ENCODE measurements around the gene CKAP5.

GRCh38 chr11:46733234-46733633, 112.8 kb downstream of the CKAP5 start:
- TF ChIP-seq PATZ1 (CRISPR knock-in tag; IDR thresholded peaks at IDR 0.05; ENCODE audit: borderline replicate concordance) (no peak), ZFP3 (CRISPR knock-in tag; IDR thresholded peaks at IDR 0.05) (no peak), GLIS3 (CRISPR knock-in tag; IDR thresholded peaks at IDR 0.05) (no peak), ZNF8 (CRISPR knock-in tag; IDR thresholded peaks at IDR 0.05) (no peak)
